Posterior cingulate gyrus (tissue), 11 donors: ENCODE results near the gene ZNF524.

Source experiments
- DNase-seq, 10 donors: peaks; one replicate each; pipeline versions ENCODE4 v3.0.0 to v3.0.0-alpha.2; 2020 to 2021; ENCODE audit warnings: mixed read lengths in 3 of 10
- intact Hi-C: fragments of 100-400 bp; cut with DNase I; formaldehyde crosslinking; loops from one replicate; pipeline ENCODE4 v1.15.1; 2023

Gene ZNF524

GRCh38 chr19:55615543-55616394 is 15.7 kb downstream of the ZNF524 start:
- intact Hi-C loops, result no loop called here
- peak in 2 of 10 donors; percentile 60 to 78 for DNase-seq

GRCh38 chr19:55616395-55616875 is 16.3 kb downstream of the ZNF524 start:
- intact Hi-C loops, result no loop called here
- peak in 1 of 10 donors; percentile 59 for DNase-seq

GRCh38 chr19:55617426-55617825 is 17.3 kb downstream of the ZNF524 start:
- peak in 2 of 10 donors; percentile 52 to 59 for DNase-seq
- intact Hi-C loops, result no loop called here

- DNase-seq, result peak in 2 of 10 donors; percentile 45 to 55
- intact Hi-C loops, result no loop called here
These were observed 18.3 kb downstream of the ZNF524 start for GRCh38 chr19:55618426-55618825.

- DNase-seq, result no peak
- intact Hi-C loops, result no loop called here
These were observed 19.2 kb downstream of the ZNF524 start for GRCh38 chr19:55619286-55619685.

- intact Hi-C loops, result no loop called here
- peak in 2 of 10 donors; percentile 59 for DNase-seq
These were observed 20.5 kb downstream of the ZNF524 start for GRCh38 chr19:55620410-55621204.

- DNase-seq, result peak in 2 of 10 donors; percentile 57 to 80
- intact Hi-C loops, result no loop called here
These were observed 21.2 kb downstream of the ZNF524 start for GRCh38 chr19:55621205-55621672.

- intact Hi-C loops, result no loop called here
- peak in 2 of 10 donors; percentile 69 to 85 for DNase-seq
These were observed 21.7 kb downstream of the ZNF524 start for GRCh38 chr19:55621673-55622231.

GRCh38 chr19:55622242-55622969 is 22.3 kb downstream of the ZNF524 start:
- intact Hi-C loops, result no loop called here
- DNase-seq, result peak in 1 of 10 donors; percentile 64

GRCh38 chr19:55623130-55623529 is 23.0 kb downstream of the ZNF524 start:
- intact Hi-C loops, result no loop called here
- DNase-seq, result peak in 2 of 10 donors; percentile 58 to 62

GRCh38 chr19:55623561-55623960 is 23.5 kb downstream of the ZNF524 start:
- no peak for DNase-seq
- intact Hi-C loops, result no loop called here

GRCh38 chr19:55624109-55625003 is 24.3 kb downstream of the ZNF524 start, which contains the start of gene ZNF784:
TSS of gene ZNF784 (minus strand) at chr19:55624566. CDS start at chr19:55624561, 5 bp downstream.
- intact Hi-C loops, result no loop called here
- DNase-seq, result peak; percentile 84 to 99 (median 91)

GRCh38 chr19:55625004-55625326 is 24.9 kb downstream of the ZNF524 start:
- no peak for DNase-seq
- intact Hi-C loops, result no loop called here

- DNase-seq, result no peak
- intact Hi-C loops, result no loop called here
These were observed 26.3 kb downstream of the ZNF524 start for GRCh38 chr19:55626350-55626749.

- intact Hi-C loops, result loop anchor here (5.0 kb wide), 1 partner anchor 115 kb away; no protein-coding TSS in a partner anchor
- peak in 7 of 10 donors; percentile 74 to 91 (median 81) for DNase-seq
These were observed 32.4 kb downstream of the ZNF524 start for GRCh38 chr19:55632463-55632834.

GRCh38 chr19:55633861-55634260 is 33.8 kb downstream of the ZNF524 start:
- DNase-seq, result peak in 1 of 10 donors; percentile 18
- intact Hi-C loops, result loop anchor here (5.0 kb wide), 1 partner anchor 117 kb away; no protein-coding TSS in a partner anchor

- DNase-seq, result peak in 2 of 10 donors; percentile 48 to 71
- intact Hi-C loops, result no loop called here
These were observed 35.2 kb downstream of the ZNF524 start for GRCh38 chr19:55635334-55635717.

GRCh38 chr19:55635856-55636440 is 35.9 kb downstream of the ZNF524 start:
- peak in 1 of 10 donors; percentile 63 for DNase-seq
- intact Hi-C loops, result no loop called here
